Fibroblast of villous mesenchyme (primary cell): ENCODE results near the gene SULF2. TPM values are rescaled to one million over a fixed set of nuclear protein-coding genes. Genes with fewer than 3 reads are reported as not detected.

Source experiments
- DNase-seq: peaks from one replicate; pipeline ENCODE4 v3.0.0-alpha.2; 2010; ENCODE audit warnings: low read depth
- H3K4me3 ChIP-seq: 2 replicates; pipeline ENCODE4 v1.5.1; 2011; ENCODE audit warnings: low read depth, mild to moderate bottlenecking, low read length
- total RNA-seq: library from RNA; depleted of rRNA; stranded (reverse); fragments of >200 nt; gene quantifications from 2 replicates; pipeline ENCODE4 v1.2.3, GENCODE V29; 2012
- TF ChIP-seq, protein P1 (sequence below): IDR thresholded peaks from 2 replicates; pipeline ENCODE4 v1.5.1; 2012; ENCODE audit warnings: low read depth, mild to moderate bottlenecking, low read length; ENCODE audit not compliant: insufficient read depth

Gene SULF2
- total RNA-seq, 1 donor: 3.5 TPM

DNA sequence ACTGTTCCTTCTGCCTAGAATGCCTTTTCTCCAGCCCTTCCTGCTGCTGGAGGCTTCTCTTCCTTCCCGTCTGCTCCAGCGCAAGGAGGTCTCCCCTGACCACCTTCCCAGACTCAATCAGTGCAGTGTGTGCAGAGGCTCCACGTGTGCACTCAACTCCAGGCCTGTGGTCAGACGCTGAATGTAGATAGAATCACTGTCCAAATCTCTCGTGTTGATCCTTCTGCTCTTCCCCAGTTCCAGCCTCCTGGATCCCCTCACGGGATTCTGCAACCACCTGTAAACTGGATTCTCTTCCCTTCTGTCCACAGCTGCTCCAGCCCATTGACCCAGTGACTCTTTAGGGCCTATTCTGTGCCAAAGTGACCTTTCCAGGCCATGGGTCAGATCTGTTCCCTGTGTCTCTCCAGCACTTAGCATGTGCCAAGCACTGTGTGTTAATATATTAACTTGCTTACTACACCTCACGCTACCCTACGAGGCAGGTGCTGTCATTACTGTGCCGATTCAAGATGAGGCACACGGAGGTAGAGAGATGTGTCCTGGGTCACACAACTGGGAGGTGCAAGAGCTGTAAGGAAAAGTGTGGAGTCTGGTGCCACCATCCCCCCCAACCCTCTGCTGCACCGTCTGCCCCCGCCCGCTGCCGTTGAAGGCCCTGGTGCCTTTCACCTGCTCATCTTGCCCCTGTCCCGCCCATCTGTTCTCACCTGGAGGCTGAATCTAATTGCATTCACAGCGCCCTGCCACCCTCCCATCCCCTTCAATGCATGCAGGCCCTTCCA, 112.2 kb downstream of the SULF2 start:
- TF ChIP-seq, protein P1, sequence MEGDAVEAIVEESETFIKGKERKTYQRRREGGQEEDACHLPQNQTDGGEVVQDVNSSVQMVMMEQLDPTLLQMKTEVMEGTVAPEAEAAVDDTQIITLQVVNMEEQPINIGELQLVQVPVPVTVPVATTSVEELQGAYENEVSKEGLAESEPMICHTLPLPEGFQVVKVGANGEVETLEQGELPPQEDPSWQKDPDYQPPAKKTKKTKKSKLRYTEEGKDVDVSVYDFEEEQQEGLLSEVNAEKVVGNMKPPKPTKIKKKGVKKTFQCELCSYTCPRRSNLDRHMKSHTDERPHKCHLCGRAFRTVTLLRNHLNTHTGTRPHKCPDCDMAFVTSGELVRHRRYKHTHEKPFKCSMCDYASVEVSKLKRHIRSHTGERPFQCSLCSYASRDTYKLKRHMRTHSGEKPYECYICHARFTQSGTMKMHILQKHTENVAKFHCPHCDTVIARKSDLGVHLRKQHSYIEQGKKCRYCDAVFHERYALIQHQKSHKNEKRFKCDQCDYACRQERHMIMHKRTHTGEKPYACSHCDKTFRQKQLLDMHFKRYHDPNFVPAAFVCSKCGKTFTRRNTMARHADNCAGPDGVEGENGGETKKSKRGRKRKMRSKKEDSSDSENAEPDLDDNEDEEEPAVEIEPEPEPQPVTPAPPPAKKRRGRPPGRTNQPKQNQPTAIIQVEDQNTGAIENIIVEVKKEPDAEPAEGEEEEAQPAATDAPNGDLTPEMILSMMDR: no peak
- H3K4me3 ChIP-seq: no peak overlapping the region
- no peak for DNase-seq

DNA sequence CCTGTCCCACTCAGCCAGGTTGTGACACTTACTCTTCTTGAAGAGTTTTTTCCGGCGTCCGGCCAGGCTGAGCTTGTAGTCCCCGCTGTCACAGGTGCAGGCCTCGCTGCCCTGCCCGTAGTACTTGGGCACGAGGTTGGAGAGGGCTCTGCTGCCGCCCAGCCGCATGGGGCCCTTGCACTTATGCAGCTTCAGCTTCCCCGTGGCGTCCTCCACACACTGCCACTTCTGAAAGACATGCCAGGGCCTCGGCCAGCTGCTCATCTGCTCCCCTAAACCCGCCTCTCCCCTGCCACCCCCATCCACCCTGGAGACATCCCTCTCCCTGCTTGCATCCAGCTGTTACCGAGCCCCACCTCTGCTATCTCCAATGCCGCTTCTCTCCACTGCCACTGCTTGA, 113.1 kb downstream of the SULF2 start:
- TF ChIP-seq, protein P1: no peak
- no peak overlapping the region for H3K4me3 ChIP-seq
- no peak for DNase-seq

DNA sequence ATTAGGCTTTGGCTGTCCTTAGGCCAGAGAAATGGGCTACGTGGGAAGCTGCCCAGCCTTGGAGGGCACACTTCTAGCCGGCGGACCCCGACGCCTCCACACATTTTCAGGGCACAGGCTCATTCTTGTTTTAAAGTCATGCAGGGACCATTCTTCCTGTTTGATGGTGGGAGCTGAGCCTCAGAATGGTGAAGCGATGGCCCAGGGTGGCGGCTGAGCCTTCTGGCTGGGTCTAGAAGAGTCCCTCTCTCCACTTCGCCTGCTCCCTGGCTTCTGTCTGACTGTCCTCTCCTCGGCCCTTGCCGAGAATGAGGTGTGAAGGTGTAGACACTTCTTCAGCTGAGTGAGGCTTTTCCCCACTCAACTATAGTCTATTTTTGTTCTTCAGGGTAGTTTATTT, 114.4 kb downstream of the SULF2 start:
- H3K4me3 ChIP-seq: no peak overlapping the region
- TF ChIP-seq, protein P1: no peak
- DNase-seq: no peak

DNA sequence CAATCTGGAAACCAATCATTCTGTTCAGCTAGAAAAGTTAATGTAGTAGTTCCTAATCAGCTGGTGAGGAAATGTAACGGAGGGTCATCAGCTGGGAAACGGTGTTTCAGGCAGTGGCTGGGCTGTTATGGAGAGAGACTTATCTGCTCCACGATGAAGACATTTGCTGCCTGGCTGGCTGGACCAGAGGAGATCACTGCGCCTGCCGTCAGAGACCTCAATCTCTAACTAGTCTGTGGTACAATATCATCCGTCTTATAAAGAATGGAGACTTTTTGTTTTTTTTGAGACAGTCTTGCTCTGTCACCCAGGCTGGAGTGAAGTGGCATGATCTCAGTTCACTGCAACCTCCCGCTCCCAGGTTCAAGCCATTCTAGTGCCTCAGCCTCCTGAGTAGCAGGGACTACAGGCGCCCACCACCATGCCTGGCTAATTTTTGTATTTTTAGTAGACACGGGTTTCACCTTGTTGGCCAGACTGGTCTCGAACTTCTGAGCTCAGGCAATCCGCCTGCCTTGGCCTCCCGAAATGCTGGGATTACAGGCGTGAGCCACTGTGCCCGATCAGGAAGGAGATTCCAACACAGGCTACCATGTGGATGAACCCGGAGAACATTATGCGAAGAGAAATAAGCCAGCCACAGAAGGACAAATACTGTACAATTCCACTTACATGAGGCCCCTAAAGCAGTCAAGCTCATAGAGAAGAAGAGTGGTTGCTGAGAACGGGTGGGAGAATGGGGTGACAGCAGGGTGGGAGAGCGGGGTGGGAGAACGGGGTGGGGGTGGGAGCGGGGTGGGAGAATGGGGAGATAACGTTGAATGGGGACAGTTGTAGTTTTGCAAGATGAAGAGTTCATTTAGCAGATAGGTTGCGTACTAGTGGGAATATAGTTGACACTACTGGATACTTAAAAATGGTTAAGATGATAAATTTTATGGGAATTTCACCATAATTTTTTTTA, 115.1 kb downstream of the SULF2 start:
- TF ChIP-seq, protein P1: no peak
- H3K4me3 ChIP-seq: no peak overlapping the region
- no peak for DNase-seq

DNA sequence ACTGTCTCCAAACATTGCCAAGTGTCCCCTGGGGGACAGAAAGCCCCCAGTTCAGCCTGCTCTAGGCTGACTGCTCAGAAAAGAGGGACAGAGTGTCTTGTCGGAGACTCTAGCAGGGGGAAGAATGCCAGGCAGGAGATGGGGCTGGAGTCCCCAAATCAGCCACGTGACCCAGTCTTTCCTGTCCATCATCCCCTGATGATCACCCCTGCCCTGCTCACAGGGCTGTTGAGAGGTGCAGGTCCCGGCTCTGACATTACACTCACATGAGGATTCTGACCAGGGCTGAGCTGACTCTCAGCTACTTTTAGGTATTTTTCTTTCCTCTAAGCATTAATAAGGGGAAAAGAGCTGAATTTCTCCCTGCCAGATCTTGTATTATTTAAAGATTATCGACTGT, 115.8 kb downstream of the SULF2 start:
- no peak overlapping the region for H3K4me3 ChIP-seq
- TF ChIP-seq, protein P1: no peak
- DNase-seq: no peak

DNA sequence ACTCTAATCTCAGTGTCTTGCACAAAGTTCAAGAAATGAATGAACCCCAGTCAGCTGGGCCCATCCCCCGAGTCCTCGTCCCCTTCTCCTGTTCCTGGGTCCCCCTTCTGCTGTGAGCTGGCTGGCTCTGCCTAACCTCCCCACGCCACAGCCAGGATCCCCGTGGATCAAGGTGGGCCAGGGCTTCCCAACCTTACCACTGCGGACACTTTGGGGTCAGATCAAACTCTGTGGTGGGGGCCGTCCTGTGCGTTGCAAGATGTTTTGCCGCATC, 116.2 kb downstream of the SULF2 start:
- H3K4me3 ChIP-seq: no peak overlapping the region
- TF ChIP-seq, protein P1: no peak
- DNase-seq: no peak
